ENCODE data around the gene SH2B3. TPM values are rescaled to one million over a fixed set of nuclear protein-coding genes. Genes with fewer than 3 reads are reported as not detected.
A peak's percentile ranks its signal among the peaks of the same experiment; 100 is the strongest.

Gene SH2B3
- total and polyA plus RNA-seq, 4 donors, result 9.6 to 46.0 (median 17.9) TPM

DNA sequence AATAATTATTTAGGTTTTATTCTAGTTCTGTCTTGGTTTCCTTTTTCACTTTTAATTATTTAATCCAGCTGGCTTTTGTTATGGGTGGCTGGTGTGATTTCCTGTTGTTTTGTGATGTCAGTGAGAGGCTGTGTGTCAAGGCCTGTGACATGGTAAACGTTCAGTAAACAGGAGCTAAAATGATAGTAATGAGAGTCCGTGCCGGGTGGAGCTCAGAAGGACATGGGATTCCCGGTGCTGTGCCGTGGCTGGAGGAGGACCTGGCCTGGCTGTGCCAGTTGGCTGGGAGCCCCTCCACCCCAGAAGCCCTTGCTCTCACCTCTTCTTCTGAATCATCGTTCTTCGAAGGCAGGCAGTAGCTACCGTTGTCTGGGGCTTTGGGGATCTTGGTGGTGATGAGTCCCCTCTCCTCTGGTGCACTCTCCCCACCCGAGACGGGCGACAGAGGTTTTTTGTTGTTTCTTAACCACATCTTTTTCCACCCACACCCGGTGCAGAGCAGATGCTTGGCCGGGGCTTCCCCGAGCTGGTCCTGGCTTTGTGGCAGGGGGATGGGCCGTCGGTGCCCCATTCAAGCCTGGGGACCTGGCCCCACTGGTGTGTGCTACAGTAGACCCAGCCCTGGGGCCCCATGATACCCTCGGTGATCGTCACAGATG, 29.1 kb downstream of the SH2B3 start:
- DNase-seq (peak; percentile 57 to 88 (median 82)), ATAC-seq (ENCODE audit: insufficient read depth, low FRiP score) (no peak)
- TF ChIP-seq, protein P1, sequence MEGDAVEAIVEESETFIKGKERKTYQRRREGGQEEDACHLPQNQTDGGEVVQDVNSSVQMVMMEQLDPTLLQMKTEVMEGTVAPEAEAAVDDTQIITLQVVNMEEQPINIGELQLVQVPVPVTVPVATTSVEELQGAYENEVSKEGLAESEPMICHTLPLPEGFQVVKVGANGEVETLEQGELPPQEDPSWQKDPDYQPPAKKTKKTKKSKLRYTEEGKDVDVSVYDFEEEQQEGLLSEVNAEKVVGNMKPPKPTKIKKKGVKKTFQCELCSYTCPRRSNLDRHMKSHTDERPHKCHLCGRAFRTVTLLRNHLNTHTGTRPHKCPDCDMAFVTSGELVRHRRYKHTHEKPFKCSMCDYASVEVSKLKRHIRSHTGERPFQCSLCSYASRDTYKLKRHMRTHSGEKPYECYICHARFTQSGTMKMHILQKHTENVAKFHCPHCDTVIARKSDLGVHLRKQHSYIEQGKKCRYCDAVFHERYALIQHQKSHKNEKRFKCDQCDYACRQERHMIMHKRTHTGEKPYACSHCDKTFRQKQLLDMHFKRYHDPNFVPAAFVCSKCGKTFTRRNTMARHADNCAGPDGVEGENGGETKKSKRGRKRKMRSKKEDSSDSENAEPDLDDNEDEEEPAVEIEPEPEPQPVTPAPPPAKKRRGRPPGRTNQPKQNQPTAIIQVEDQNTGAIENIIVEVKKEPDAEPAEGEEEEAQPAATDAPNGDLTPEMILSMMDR (IDR thresholded peaks at IDR 0.05; ENCODE audit: control extremely low read depth, extremely low read depth), result no peak
- H3K9me3 ChIP-seq (ENCODE audit: control insufficient read depth in 4 of 4, insufficient read depth in 3 of 4, low read length in 3 of 4), result no peaks in the 10 kb centered on the region
- 13 to 18% methylated on average over 18 of the region's 18 CpGs for WGBS, 2 donors
- H3K9ac ChIP-seq (ENCODE audit: insufficient read depth in 1 of 2, low read length in 2 of 2), result peak overlapping the region in 1 of 2 donors; percentile 77
- H3K27me3 ChIP-seq (ENCODE audit: control insufficient read depth in 3 of 3, insufficient read depth in 3 of 3, low read length in 2 of 3), result no peaks in the 10 kb centered on the region
- H3K4me3 ChIP-seq, result no peak overlapping the region
- peaks cover 4 to 52% (median 17%) of the 10 kb centered on the region in 5 donors for H3K4me1 ChIP-seq (ENCODE audit: control insufficient read depth in 5 of 5, insufficient read depth in 5 of 5, low read length in 5 of 5)
- H3K36me3 ChIP-seq (ENCODE audit: control insufficient read depth in 4 of 4, insufficient read depth in 4 of 4, low read length in 4 of 4), result peaks cover 0 to 1% (median 0%) of the 10 kb centered on the region in 4 donors
- peak overlapping the region; percentile 48 to 90 for H3K27ac ChIP-seq (ENCODE audit: low read depth in 1 of 2, low read length in 1 of 2)

DNA sequence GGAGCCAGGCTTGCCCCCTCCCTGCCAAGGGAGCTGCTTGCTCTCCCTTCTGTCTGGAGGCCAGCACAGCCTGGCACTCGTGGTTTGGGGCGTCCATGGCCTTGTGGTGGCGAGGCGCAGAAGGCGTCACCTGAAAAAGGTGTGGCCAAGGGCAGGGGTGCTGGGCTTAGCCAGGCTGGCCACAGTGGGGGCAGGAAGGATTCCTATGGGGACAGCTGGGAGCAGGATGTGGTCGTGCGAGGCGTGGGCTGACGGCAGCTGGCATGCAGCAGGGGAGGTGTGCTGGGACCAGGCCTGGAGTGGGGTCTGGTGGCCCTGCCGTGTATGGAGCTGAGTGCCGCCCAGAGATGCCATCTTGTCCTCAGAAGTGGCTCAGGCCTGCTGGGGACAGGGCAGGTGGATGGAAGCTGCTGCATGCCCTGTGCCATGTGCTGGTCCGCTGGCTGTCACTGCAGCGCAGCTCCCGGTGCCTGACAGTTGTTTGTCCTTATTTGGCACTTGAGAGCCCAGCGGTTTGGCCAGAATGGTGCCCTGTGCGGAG, 30.0 kb downstream of the SH2B3 start:
- TF ChIP-seq, protein P1 (IDR thresholded peaks at IDR 0.05; ENCODE audit: control extremely low read depth, extremely low read depth), result no peak
- no peak overlapping the region for H3K9ac ChIP-seq (ENCODE audit: insufficient read depth in 1 of 2, low read length in 2 of 2)
- WGBS, 2 donors, result 51 to 61% methylated on average over 16 of the region's 16 CpGs
- H3K27me3 ChIP-seq (ENCODE audit: control insufficient read depth in 3 of 3, insufficient read depth in 3 of 3, low read length in 2 of 3), result no peaks in the 10 kb centered on the region
- H3K4me3 ChIP-seq, result no peak overlapping the region
- DNase-seq (no peak), ATAC-seq (ENCODE audit: insufficient read depth, low FRiP score) (no peak)
- H3K36me3 ChIP-seq (ENCODE audit: control insufficient read depth in 4 of 4, insufficient read depth in 4 of 4, low read length in 4 of 4), result peaks cover 0 to 6% (median 0%) of the 10 kb centered on the region in 4 donors
- peaks cover 4 to 53% (median 16%) of the 10 kb centered on the region in 5 donors for H3K4me1 ChIP-seq (ENCODE audit: control insufficient read depth in 5 of 5, insufficient read depth in 5 of 5, low read length in 5 of 5)
- no peaks in the 10 kb centered on the region for H3K9me3 ChIP-seq (ENCODE audit: control insufficient read depth in 4 of 4, insufficient read depth in 3 of 4, low read length in 3 of 4)
- peak overlapping the region in 1 of 2 donors; percentile 90 for H3K27ac ChIP-seq (ENCODE audit: low read depth in 1 of 2, low read length in 1 of 2)

DNA sequence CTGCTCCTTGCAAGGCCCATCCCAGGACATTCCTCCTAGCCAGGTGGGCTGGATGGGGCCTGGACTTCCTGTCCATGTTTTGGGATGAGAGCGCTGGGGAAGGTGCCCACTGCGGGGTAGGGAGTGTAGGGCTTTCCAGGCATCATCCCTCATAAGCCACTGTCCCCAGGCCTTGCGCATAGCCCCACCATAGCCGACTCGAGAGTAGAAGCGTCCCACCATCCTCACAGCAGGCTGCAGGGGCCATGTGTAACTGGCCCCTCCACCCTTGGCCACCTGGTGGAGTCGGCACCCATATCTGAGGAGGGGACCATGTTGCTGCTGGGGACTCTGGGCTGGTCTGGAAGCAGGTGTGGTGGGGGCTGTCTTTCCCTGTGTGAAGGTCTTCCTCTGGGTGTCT, 30.5 kb downstream of the SH2B3 start:
- TF ChIP-seq, protein P1 (IDR thresholded peaks at IDR 0.05; ENCODE audit: control extremely low read depth, extremely low read depth), result no peak
- DNase-seq (no peak), ATAC-seq (ENCODE audit: insufficient read depth, low FRiP score) (no peak)
- Histone ChIP-seq H3K9me3 (ENCODE audit: control insufficient read depth in 4 of 4, insufficient read depth in 3 of 4, low read length in 3 of 4) (no peaks in the 10 kb centered on the region), H3K9ac (ENCODE audit: insufficient read depth in 1 of 2, low read length in 2 of 2) (no peak overlapping the region), H3K27me3 (ENCODE audit: control insufficient read depth in 3 of 3, insufficient read depth in 3 of 3, low read length in 2 of 3) (no peaks in the 10 kb centered on the region), H3K36me3 (ENCODE audit: control insufficient read depth in 4 of 4, insufficient read depth in 4 of 4, low read length in 4 of 4) (peaks cover 0 to 8% (median 0%) of the 10 kb centered on the region in 4 donors), H3K4me3 (no peak overlapping the region), H3K4me1 (ENCODE audit: control insufficient read depth in 5 of 5, insufficient read depth in 5 of 5, low read length in 5 of 5) (peaks cover 4 to 51% (median 12%) of the 10 kb centered on the region in 5 donors), H3K27ac (ENCODE audit: low read depth in 1 of 2, low read length in 1 of 2) (peak overlapping the region in 1 of 2 donors; percentile 90)
- WGBS, 2 donors, result 85 to 87% methylated on average over 7 of the region's 7 CpGs
